Spleen (tissue), 7 donors: ENCODE data around the gene KLC1.

ENCODE experiments used
- POLR2A ChIP-seq, 3 donors: fragments of 450-650 bp; IDR thresholded peaks; one replicate each; pipeline ENCODE4 v1.5.1; 2017; ENCODE audit warnings: antibody characterized with exemption in 3 of 3, mild to moderate bottlenecking in 1 of 3
- POLR2AphosphoS5 ChIP-seq, 3 donors: sonication (generic); formaldehyde crosslinking; IDR thresholded peaks; one replicate each; pipeline ENCODE4 v1.5.1; 2017; ENCODE audit warnings: antibody characterized with exemption in 3 of 3
- TF ChIP-seq, protein P1 (sequence below), 11 experiments: fragments of 200-600 bp in 7 of 11; fragments of 450-650 bp in 4 of 11; sonication (generic) in 4 of 11; IDR thresholded peaks in 8 of 11; conservative IDR thresholded peaks in 3 of 11; 1 replicate in 7 of 11; 2 replicates in 4 of 11; pipeline versions ENCODE4 v1.4.0 to v1.8.0; 2016 to 2021; ENCODE audit warnings: antibody characterized with exemption in 11 of 11, inconsistent platforms in 4 of 11, mild to moderate bottlenecking in 1 of 11
- donor health status: DM: no; HTN: no; CAD: no; lungs with moderate emphysema.
- donor health status: DM: no; HTN: no; CAD: no.
- donor health status: DM: no; HTN: no; CAD: no.

DNA sequence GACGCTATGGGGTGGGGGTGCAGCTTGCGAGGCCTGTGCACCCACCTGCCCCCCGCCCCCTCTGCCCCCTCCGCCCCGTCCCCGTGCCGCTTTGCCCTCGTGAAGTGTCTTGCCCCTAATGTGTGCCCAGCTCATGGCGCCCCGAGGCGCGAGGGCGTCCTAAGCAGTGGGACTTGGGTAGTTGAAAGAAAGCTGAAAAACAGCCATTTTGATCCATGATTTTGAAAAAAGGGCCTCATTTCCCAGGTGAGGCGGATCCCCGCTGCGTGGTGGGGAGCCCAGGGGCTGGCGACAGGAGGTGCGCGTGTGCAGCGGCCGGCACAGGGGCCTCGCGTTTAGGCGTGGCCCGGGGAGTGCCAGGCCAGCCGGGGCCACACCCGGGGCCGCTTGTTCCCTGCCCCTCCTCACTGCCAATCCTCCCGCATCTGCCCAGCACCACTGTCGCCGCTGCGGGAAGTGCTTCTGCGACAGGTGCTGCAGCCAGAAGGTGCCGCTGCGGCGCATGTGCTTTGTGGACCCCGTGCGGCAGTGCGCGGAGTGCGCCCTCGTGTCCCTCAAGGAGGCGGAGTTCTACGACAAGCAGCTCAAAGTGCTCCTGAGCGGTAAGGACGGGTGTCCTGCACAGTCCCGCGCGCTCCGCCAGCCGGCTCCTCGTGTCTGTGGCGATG, 98.4 kb downstream of the KLC1 start:
- TF ChIP-seq POLR2AphosphoS5 (IDR thresholded peaks at IDR 0.05) (peak in 1 of 3 donors; percentile 7), POLR2A (IDR thresholded peaks at IDR 0.05) (no peak)
- TF ChIP-seq, protein P1, sequence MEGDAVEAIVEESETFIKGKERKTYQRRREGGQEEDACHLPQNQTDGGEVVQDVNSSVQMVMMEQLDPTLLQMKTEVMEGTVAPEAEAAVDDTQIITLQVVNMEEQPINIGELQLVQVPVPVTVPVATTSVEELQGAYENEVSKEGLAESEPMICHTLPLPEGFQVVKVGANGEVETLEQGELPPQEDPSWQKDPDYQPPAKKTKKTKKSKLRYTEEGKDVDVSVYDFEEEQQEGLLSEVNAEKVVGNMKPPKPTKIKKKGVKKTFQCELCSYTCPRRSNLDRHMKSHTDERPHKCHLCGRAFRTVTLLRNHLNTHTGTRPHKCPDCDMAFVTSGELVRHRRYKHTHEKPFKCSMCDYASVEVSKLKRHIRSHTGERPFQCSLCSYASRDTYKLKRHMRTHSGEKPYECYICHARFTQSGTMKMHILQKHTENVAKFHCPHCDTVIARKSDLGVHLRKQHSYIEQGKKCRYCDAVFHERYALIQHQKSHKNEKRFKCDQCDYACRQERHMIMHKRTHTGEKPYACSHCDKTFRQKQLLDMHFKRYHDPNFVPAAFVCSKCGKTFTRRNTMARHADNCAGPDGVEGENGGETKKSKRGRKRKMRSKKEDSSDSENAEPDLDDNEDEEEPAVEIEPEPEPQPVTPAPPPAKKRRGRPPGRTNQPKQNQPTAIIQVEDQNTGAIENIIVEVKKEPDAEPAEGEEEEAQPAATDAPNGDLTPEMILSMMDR (IDR thresholded peaks at IDR 0.05 in 8 of 11, conservative IDR thresholded peaks at IDR 0.05 in 3 of 11) = no peak
